ENCODE measurements around the gene VNN1.
"Not testable (repeated sequence)": the region's sequence is repeated elsewhere in the genome, so short reads cannot be mapped to it uniquely, and the experiment has no call there.

The VNN1 gene

DNA sequence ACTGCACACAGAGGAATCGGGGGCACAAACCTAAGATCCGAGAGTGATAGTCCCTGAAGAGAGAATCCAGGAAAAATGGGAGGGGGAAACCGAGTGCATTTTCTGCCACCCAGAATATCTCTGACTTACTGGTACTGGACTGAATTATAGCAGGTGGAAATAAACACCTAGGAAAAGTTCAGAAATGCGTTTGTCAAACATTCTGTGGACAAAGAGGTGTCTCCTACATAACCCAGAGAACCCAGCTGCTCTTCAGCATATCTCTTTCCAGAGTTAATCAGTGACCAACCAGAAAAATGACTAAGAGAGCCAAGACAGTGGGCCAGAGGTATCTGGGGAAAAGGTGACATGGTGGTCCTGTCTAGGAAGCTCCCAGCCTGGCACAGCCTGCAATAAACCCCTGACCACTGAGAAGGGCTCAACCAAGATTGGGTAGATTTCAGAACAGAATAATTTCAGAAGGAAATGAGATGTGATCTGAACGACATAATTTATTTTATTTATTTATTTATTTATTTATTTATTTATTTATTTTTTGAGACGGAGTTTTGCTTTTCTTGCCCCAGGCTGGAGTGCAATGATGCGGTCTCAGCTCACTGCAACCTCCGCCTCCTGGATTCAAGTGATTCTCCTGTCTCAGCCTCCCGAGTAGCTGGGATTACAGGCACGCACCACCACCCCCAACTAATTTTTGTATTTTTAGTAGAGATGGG, 6.0 kb upstream of the VNN1 start:
- DNase-seq: no peak

DNA sequence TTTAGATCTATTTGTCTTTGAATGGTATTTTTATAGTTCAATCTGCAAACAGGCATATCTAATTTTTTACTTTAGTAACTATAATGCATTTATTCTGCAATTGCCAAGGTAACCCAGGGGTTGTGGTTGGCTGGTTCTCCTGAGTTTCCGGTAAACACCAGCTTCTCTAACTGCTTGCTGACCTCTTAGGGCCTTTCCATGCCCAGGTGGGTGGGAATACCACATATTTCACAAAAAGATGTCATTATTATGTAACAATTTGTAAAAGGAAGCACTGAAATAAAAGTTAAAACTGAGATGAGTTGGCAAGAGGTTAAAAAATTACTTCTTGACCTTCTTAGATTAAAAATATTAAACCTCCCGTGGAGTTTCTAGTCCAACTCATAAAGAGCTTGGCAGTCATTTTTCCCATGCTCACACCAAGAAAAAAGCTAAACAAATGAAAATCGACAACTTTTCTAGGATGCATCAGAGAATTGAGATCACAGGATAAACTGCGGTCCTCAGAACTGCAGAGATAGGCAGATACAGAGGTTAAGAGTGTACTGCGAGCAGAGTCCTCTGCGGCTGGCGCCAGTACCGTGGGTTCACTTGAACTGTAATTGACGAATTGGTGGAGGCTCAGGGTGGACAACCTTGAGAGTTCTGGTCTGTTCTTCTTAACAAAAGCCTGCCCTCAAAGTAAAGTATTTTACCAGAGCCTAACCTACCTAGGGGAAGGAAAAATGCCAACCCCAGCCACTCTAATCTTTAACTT, 2.2 kb upstream of the VNN1 start:
- no peak for DNase-seq

DNA sequence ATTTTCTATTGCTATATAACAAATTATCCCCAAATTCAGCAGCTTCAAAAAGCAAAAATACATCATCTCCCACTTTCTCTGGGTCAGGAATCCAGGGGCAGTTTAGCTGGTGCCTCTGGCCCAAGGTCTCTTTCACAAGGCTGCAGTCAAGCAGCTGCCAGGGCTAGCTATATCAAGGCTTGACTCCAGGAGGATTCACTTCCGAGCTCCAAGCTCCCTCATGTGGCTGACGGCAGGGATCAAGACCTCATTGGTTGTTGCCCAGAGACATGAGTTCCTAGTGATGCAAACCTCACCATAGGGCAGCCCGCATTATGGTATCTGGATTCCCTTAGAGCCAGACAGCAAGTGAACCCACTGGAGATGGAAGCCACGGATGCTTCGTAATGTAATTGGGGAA, 1.3 kb upstream of the VNN1 start:
- no peak for DNase-seq

DNA sequence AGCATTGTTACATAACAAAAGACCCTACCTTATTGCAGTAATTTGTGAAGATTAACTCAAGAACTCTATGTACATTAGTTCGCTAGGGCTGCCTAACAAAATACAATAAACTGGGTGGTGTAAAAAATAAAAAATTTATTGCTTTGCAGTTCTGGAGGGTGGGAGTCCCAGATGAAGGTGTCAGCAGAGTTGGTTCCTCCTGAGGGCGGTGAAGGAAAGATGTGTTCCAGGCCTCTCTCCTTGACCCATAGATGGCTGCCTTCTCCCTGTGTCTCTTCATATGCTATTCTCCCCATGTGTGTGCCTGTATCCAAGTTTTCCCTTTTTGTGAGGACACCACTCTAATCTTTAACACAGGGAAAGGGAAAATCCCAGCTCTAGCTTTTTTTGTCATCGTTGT, 305 bp upstream of the VNN1 start:
- no peak for DNase-seq

DNA sequence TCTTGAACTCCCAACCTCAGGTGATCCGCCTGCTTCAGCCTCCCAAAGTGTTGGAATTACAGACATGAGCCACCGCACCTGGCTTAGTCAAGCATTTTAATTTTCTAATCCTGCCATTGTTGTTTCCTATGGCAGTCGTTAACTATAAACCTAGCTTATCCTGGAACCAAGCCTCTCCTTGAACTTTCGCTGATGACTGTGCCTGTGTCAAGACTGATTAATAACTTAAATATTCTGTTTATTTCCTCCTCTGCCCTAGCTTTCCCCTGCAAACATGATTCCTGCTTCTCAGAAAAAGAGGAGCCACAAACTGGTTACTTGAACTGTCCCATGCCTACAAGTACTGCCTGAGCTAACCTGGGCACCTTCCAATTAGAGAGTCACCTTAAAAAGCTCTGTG, 1.5 kb downstream of the VNN1 start:
- DNase-seq: no peak

DNA sequence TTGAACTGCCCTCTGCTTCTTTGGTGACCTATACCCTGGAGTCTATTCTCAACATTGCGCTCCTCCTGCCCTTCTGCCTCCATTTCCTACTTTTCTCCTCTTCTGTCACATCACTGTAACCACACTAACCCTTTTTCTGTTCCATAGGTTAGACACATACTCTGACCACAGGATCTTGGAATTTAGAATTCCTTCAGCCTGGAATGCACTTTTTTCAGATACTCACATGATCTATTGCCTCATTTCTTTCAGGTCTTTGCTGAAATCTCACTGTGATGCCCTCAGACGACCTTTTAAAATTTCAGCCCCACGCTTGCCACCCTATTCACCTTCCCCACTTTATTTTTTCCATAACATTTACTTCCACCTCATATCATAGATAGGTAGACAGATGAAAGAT, 5.1 kb downstream of the VNN1 start:
- no peak for DNase-seq

DNA sequence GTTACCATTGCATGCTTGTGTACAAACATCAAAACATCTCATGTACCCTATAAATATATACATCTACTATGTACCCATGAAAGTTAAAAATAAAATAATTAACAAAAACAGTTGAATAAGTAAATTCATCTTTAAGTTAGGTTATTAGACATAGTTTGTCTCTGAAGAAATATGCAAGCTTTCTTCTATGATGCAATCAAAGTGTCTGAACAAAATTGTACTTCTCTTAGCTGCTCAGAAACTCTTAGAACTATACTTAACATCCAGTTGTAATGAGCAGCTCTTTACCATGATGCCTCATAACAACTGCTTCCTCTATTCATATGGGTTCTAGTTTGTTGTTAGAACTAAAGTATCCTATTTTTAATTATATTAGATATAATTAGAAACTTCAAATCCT, 5.9 kb downstream of the VNN1 start:
- no peak for DNase-seq

DNA sequence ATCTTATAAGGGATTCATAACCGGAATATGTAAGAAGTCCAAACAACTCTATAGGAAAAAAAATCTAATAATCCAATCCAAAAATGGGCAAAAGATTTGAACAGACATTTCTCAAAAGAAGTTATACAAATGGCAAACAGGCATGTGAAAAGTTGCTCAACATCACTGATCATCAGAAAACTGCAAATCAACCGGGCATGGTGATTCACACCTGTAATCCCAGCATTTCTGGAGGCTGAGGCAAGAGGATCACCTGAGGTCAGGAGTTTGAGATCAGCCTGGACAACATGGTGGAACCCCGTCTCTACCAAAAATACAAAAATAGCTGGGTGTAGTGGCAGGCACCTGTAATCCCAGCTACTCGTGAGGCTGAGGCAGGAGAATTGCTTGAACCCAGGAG, 7.1 kb downstream of the VNN1 start:
- DNase-seq: not testable (repeated sequence)

DNA sequence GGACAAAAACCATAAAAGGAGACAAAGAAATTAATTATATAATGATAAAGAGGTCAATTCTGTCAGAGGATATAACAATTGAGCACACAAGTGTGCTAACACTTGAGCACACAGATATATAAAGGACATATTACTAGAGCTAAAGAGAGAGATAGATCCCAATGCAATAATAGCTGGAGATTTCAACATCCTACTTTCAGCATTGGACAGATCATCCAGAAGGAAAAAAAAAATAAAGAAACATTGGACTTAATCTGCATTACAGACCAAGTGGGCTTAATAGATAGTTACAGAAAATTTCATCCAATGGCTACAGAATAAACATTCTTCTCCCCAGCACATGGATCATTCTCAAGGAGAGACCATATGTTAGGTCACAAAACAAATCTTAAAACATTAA, 9.9 kb downstream of the VNN1 start:
- DNase-seq: no peak

DNA sequence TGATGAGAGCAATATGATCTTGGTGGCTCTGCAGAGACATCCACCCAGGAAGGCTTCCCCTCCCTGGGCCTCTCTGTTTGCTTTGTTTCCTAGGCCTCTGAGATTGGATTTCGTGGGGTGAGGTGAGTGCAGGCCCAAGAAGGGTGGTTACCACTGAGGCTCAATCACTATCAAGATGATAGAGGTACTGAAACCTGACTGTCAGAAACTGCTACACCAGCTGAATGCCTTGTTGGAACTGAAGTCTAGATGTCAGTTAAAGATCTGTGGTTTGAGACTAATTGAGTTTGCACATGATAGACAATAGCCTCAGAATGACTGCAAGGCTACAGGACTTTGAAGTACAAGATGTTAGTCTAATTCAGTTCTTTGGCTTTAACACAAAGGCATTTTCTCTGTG, 15.2 kb downstream of the VNN1 start:
- DNase-seq: no peak

DNA sequence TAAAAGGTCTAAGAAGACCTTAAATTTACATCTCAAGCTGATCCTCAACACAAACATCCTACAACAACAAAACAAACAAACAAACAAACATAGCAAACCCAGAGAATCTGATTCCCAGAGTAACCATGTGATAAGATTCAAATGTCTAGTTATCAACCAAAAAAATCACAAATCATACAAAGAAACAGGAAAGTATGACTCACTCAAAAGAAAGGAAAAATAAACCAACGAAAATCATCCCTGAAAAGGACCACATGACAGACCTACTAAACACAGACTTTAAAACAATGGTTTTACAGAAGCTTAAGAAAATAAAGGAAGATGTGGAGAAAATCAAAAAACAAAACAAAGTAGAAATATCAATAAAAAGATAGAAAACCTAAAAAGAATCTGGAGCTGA, 18.1 kb downstream of the VNN1 start:
- DNase-seq: no peak

DNA sequence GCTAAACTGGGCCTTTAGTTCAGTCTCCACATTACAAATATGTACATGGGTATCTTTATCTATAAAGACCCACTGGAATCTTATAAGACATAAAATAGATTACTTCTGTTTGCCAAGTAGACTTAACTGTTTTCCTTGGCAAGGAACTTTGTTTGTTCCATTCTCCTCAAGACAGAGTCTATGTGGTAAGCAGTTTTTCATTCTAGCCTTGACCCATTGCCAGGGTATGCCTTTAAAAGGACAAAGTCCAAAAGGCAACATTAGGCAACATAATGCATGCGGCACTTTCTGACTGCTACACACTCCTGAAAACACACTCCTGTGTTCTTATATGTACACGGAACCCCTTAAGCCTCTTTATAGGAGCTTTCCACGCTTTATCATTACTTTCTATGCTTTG, 20.4 kb downstream of the VNN1 start:
- DNase-seq: no peak

DNA sequence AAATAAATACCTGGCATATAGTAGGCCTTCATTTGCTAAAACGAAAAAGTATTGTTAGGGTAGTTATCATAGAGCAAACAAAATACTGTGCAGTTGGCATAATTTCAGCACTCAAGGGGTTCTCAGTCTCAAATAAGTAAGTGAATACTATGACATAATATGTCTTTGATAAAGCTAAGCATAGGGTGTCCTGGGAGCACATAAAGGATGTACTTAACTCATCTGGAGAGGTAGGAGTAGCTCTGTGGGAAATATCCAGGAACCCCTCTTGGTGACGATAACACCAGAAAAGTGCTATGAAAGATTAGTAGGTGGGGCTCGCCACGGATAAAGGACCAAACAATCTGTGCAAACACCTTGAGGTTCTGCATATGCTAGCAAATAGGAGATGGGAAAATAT, 23.2 kb downstream of the VNN1 start:
- no peak for DNase-seq

DNA sequence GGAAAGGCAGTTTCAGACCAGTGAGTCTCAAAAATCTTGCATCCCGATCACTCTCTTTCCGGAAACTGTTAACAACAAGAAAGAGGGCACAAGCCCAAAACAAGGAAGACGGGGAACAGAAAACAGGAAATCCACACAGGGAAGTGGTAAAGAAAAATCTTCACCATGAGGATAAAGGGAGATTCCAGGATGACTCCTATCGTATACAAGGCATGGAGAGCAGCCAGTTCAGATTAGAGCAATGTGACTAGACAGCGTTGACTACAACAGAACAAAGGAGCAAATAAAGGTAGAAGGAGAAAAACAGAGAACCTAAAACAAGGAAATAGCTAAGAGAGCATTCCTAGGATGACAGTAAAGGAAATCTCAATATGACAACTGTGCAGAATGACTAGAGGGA, 26.5 kb downstream of the VNN1 start:
- DNase-seq: no peak

DNA sequence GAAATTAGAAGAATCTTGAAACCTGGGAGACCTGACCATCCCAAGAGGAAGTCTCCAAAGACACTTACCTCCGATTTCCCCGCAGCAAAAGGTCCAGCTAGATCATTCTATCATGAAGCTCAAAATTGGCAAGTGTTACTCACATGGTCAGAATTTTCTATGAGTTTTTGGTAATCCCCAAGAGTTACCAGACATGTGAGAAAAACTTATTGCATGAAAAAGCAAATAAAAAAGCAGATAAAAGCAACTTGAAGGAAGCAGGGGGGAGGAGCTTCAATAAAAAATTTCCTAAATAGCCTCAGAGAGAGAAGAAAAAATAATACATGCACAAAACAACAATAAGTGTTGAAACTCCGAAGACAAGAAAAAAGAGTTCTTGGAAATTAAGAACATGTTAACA, 27.3 kb downstream of the VNN1 start:
- DNase-seq: no peak

DNA sequence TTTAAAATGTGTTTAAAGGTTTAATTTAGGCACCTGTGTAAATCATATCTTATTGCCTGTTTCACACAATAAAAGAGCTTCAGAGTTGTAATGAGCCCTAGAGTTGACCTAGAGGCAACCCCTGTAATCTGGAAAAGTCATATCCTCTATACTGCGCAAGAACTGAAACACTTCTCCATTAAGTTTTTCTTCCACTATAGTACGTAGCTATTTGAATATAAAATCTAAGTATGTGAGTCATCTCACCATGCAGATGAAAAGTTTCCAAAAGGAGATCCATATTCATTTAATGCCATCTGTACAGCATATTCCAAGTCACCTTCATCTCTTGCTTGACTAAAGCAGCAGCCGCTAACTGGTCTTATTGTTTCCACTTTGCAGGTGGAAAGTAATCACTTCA, 28.8 kb downstream of the VNN1 start:
- DNase-seq: no peak

DNA sequence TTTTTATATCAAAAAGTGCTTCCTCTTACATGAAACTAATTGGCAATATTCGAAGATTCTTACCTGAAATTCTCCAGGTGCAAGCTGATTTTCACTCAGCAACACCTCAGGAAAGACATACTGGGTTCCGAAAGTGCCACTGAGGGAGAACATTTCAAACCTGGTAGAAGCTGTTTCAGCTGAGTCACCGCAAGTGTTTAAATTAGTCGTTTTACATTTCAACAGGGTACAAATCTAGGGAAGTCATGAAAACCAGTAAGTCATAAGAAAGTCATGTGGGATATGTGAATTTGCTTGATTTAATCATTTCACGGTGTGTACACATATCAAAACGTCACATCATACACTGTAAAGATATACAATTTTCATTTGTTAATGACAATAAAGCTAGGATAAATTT, 29.6 kb downstream of the VNN1 start:
- DNase-seq: no peak

DNA sequence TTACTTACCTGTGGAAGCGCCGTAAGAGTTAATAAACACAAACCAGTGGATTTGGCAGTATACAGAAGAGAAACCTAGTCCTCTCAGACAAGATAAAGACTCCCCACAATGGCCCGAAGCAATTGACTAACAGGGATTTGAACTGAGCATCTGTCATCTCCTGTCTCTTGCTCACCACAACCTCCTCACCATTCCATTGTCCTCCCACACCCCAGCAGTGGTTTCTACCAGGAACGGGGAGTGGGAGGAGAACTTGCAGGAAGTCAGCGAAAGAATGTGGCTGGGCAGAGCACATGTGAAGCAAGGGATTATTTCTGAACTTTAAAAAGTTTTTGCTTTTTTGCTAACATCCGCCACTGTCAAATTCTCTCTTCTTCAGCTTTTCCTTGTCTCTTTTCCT, 30.3 kb downstream of the VNN1 start:
- DNase-seq: no peak

DNA sequence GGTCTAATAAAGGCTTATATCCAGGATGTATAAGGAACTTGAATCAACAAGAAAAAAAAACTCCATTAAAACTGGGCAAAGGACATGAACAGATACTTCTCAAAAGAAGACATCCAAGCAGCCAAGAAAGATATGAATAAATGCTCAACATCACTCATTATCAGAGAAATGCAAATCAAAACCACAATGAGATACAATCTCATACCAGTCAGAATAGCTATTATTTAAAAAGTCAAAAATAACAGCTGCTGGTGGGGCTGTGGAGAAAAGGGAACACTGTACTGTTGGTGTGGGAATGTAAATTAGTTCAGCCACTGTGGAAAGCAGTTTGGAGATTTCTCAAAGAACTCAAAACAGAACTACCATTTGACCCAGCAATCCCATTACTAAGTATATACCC, 34.8 kb downstream of the VNN1 start:
- not testable (repeated sequence) for DNase-seq

DNA sequence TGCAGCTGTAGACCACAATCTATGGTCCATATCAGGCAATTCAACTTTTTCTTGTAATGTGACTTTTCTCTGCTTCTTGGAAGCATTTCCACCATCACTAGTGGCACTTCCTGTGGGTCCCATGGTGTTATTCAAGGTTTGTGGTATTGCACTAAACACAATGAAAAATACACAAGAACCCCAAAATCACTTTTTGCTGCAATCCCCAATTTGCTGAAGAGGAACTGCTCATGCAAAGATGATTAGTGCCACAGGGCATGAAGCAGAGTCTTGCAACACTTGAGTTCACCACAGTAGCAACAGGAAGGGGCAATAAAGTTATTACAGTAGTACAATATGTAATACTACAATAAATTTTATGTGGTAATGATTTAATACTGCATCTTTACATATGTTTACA, 38.1 kb downstream of the VNN1 start:
- DNase-seq: no peak

DNA sequence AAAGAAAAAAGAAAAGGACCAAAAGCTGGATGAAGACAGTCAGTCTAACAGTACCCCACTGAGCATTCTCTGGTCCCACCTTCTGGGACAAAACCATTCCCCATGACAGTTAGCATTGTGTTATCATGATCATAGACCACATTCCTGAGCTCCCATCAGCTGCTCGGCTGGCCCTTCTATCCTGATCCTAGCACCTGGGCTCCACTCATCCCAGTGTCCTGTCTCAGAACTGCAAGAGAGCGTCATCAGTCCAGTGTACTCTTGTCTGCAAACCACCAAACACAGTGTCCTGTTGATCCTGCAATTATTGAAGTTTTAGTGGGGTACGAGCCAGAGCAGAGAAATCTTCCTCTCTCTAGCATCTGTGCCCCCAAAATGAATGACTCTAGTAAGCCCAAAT, 38.9 kb downstream of the VNN1 start:
- DNase-seq: no peak

DNA sequence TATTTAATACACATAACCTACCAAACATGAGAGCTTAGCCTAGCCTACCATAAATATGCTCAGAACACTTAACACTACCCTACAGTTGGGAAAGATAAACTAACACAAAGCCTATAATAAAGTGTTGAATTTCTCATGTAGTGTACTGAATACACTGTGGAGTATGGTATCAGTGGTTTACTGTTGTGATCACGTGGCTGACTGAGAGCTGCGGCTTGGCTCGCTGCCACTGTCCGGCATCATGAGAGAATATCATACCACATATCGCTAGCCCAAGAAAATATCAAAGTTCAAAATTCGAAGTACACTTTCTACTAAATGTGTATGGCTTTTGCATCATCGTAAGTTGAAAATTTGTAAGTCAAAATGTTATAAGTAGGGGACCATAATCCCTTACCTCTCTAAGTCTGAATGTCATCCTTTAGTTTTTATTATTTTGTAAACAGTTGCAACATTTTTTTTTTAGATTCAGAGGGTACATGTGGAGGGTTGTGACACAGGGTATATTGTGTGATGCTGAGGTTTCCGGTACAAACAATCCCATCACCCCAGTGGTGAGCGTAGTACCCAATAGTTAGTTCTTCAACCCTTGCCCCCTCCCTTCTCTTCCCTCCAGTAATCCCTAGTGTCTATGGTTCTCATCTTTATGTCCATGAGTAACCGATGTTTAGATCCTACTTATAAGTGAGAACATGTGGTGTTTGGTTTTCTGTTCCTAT, 40.3 kb downstream of the VNN1 start:
- DNase-seq: no peak

DNA sequence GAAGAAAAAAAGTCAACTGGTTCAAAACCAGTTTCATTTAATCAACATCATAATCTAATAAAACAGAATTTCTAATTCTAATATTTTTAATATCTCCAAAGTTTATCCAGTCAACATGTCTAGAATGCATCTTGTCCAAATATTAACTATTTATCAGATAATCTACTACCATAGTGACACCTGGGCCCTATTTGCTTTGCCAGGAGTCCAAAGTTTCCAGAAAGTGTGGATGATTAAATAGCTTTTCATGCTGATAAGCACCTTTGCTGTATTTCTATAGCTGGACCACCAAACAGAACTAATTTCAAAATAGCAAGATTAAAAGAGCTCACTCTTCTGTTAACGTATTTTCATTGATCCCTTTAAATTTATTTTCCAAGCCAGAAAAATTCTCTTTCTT, 42.6 kb downstream of the VNN1 start:
- no peak for DNase-seq

DNA sequence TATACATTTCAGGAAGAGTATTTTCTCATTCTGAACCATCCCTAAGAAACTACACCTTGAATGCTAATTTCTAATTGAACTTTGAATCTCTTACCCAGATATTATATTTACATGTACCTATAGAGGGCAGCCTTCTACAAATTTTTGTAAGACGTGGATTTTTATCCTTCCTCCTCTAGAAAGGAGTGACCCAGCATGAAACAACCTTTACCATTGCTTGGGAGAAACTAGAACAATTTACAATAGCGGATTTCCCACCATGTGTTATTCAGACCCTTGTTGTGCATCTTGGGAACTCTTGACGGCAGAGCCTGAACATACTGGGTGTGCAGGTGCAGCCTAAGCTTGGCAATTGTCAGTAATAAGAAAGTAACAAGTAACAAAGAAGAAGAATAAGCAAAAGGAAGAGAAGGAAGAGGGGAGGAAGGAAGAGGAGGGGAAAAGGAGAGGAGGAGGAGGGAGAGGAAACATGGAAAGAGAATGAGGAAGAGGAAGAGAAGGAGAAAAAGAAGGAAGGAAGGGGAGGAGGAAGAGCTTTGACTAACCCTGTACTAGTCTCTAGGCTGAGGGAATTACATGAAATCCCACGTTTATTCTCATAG, 44.1 kb downstream of the VNN1 start:
- DNase-seq: no peak

Data from stimulated activated CD4-positive, alpha-beta T cell treated with anti-CD3 and anti-CD28 coated beads, Interleukin-1b, Interleukin-23, amount 100 ng/mL, for 48 hours (primary cell).